Measurements from ENCODE around the gene ADCY5. TPM values are rescaled to one million over a fixed set of nuclear protein-coding genes. Genes with fewer than 3 reads are reported as not detected.
"Not testable (repeated sequence)": the region's sequence is repeated elsewhere in the genome, so short reads cannot be mapped to it uniquely, and the experiment has no call there.

ADCY5 gene
- total RNA-seq, 2 experiments from 2014 or later, result 0.10 TPM; not detected in 1

DNA sequence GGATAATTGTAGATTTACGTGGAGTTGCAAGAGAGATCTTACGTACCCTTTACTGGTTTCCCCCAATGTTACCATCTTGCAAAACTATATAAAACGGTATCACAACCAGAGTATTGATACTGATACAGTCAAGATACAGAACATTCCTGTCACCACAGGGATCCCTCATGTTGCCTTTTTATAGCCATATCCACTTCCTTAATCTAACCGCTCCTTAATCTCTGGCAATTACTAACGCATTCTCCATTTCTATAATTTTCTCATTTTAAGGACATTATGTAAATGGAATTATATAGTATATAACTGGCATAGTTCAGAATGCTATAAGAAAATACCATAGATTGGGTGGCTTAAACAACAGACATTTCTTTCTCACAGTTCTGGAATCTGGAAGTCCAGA is 186.0 kb downstream of the ADCY5 start:
- Mint-ChIP-seq H3K36me3 (ENCODE audit: low read depth) (peaks cover 25% of the 10 kb centered on the region), H3K27me3 (ENCODE audit: low read depth) (no peaks in the 10 kb centered on the region), H3K4me1 (ENCODE audit: low read depth) (no peaks in the 10 kb centered on the region), H3K27ac (no peak overlapping the region), H3K9me3 (no peaks in the 10 kb centered on the region), H3K4me3 (no peak overlapping the region)
- no peak for DNase-seq
- CTCF ChIA-PET, result interaction anchor here (0.7 kb wide), 2 partner anchors 70 to 283 kb away, joined by 3 read pairs; no protein-coding TSS in a partner anchor
- intact Hi-C loops (cut with micrococcal nuclease), result no loop called here

DNA sequence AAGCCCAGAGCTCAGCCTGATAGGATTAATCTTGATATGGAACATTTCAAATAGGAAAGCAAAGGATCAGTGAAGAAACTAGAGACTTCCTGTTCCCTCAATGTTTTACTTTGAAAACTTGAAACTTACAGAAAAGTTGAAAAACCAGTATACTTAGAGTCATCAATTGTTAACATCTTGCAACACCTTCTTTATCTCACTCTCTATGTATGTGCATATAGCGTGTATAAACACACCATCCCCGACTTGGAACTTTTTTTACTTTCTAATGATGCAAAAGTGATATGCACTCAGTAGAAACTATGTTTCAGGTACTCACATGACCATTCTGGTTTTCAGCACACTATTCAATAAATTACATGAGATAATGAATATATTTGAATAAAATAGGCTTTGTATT is 186.7 kb downstream of the ADCY5 start:
- no peak overlapping the region for H3K4me3 Mint-ChIP-seq
- no peaks in the 10 kb centered on the region for H3K4me1 Mint-ChIP-seq (ENCODE audit: low read depth)
- H3K36me3 Mint-ChIP-seq (ENCODE audit: low read depth), result peaks cover 25% of the 10 kb centered on the region
- intact Hi-C loops (cut with micrococcal nuclease), result no loop called here
- no peaks in the 10 kb centered on the region for H3K27me3 Mint-ChIP-seq (ENCODE audit: low read depth)
- DNase-seq, result no peak
- no peak overlapping the region for H3K27ac Mint-ChIP-seq
- H3K9me3 Mint-ChIP-seq, result no peaks in the 10 kb centered on the region
- CTCF ChIA-PET, result no interaction called here

DNA sequence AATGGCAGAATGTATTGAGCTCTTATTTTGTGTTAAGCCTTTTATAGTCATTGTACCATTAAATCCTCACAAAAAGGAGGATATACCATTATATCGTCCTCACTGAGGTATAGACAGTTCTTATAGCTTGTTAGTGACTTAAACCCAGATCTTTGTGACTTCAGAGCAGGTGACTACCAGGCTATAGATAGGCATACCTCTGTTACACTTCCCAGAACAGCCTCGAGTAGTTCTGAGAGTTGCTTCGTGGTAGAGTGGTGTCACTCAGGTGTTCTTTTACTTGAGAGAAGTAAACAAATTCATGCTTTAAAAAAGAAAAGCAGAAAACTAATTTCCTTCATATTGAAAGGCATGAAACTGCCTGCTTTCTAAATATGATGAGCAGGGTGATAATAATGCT is 187.2 kb downstream of the ADCY5 start:
- Mint-ChIP-seq H3K27ac (no peak overlapping the region), H3K27me3 (ENCODE audit: low read depth) (no peaks in the 10 kb centered on the region), H3K9me3 (no peaks in the 10 kb centered on the region), H3K36me3 (ENCODE audit: low read depth) (peaks cover 25% of the 10 kb centered on the region), H3K4me3 (no peak overlapping the region), H3K4me1 (ENCODE audit: low read depth) (no peaks in the 10 kb centered on the region)
- DNase-seq, result no peak
- CTCF ChIA-PET, result no interaction called here
- intact Hi-C loops (cut with micrococcal nuclease), result no loop called here

DNA sequence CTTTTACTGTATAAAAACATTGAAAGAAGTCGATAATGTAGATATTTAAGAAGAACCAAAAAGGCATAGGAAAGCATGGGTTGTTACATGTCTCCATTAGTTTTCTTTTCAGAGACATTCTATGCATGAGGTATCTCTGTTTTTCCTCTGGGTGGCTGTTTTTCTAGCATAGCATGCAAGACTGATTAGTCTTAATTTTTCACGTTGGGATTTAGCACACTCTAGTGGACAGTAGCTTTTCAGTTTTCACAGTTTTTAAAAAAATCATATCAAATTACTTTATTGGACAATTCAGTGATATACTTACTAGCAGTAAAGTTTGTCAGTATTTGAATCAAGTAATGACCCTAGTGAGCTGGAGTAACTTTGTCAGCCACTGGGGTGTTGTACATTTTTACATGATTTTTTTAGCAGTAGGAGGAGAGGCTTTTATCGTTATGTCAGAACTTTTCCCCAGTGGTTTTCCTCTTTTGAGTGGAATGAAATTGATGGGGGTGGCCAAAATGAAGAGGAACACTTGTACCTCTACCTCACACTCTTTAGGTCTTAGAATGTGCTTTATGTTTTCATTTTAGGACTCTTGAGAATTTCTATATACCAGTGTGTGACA is 190.0 kb downstream of the ADCY5 start:
- Mint-ChIP-seq H3K36me3 (ENCODE audit: low read depth) (peaks cover 8% of the 10 kb centered on the region), H3K9me3 (no peaks in the 10 kb centered on the region), H3K27ac (no peak overlapping the region), H3K27me3 (ENCODE audit: low read depth) (no peaks in the 10 kb centered on the region), H3K4me3 (no peak overlapping the region), H3K4me1 (ENCODE audit: low read depth) (no peaks in the 10 kb centered on the region)
- CTCF ChIA-PET, result interaction anchor here (0.8 kb wide), 1 partner anchor 13 kb away, joined by 3 read pairs; no protein-coding TSS in a partner anchor
- no peak for DNase-seq
- intact Hi-C loops (cut with micrococcal nuclease), result loop anchor here (2.0 to 10.0 kb wide), 2 partner anchors 230 to 504 kb away; no protein-coding TSS in a partner anchor

DNA sequence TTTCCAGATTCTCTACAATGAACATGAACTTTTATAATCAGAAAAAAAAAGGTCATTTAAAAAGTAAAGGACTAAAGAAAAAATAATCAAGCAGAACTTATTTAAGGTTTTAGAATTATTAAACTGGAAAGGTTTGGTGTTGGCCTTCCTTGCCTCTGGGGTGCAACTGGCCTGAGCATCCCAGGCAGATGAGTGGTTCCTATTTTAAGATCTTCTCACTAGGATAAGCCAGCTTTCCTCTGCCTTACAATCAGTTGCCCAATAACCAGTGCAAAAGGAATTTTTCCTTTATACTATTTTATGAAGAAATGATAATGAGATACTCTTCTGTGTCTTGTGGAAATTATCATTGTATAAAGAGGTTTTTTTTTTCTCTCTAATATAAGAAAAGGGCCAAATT is 190.5 kb downstream of the ADCY5 start:
- DNase-seq, result no peak
- intact Hi-C loops (cut with micrococcal nuclease), result loop anchor here (2.0 to 10.0 kb wide), 2 partner anchors 230 to 504 kb away; no protein-coding TSS in a partner anchor
- Mint-ChIP-seq H3K27me3 (ENCODE audit: low read depth) (no peaks in the 10 kb centered on the region), H3K27ac (no peak overlapping the region), H3K4me1 (ENCODE audit: low read depth) (no peaks in the 10 kb centered on the region), H3K36me3 (ENCODE audit: low read depth) (peaks cover 8% of the 10 kb centered on the region), H3K9me3 (no peaks in the 10 kb centered on the region), H3K4me3 (no peak overlapping the region)
- CTCF ChIA-PET, result no interaction called here

DNA sequence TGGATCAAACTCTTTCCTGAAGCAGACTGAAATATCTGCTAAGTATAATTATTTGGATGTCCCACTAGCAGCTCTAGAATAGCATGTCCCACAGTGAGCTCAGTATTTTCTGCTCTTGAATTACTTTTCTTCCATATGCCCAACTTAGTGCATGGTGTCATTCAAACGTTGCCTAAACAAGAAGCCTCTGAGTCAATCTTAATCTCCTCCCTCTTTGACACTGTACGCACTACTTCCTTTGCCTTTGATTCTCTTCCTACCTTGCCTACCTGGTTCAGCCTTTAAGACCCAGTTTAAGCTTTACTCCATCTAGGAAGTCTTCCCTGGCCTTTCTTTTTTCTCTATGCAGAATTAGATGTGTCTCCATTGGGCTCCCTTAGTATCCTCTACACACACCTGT is 192.6 kb downstream of the ADCY5 start:
- Mint-ChIP-seq H3K27me3 (ENCODE audit: low read depth) (no peaks in the 10 kb centered on the region), H3K27ac (no peak overlapping the region), H3K36me3 (ENCODE audit: low read depth) (peaks cover 10% of the 10 kb centered on the region), H3K9me3 (no peaks in the 10 kb centered on the region), H3K4me3 (no peak overlapping the region), H3K4me1 (ENCODE audit: low read depth) (no peaks in the 10 kb centered on the region)
- CTCF ChIA-PET, result interaction anchor here (0.8 to 1.1 kb wide), 2 partner anchors 9 to 313 kb away, joined by 3 to 5 read pairs; no protein-coding TSS in a partner anchor
- intact Hi-C loops (cut with micrococcal nuclease), result loop anchor here (10.0 kb wide), 1 partner anchor 501 kb away; no protein-coding TSS in a partner anchor
- no peak for DNase-seq

DNA sequence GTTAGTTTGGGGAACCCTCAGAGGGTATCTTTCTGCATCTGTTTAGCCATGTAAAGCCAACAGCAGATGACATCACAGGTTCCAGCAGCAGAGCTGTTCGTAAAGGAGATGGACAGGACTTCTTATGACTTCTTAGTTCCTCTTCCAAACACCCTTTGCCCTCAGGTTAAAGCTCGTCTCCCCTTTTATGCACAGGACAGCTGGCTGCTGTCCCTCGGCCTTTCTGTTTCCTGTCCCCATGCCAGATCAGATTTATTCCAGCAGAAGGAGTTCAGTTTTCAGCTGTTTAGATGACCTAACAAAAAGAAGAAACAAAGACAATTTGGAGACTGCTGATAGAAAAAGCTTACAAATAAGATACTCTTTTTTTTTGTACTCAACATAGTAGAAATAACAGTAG is 202.0 kb downstream of the ADCY5 start:
- CTCF ChIA-PET, result interaction anchor here (0.8 to 1.0 kb wide), 2 partner anchors 9 to 219 kb away, joined by 5 to 6 read pairs; partner anchors contain the start of gene SEMA5B
- intact Hi-C loops (cut with micrococcal nuclease), result no loop called here
- H3K4me1 Mint-ChIP-seq (ENCODE audit: low read depth), result peaks cover 12% of the 10 kb centered on the region
- no peak overlapping the region for H3K4me3 Mint-ChIP-seq
- no peak overlapping the region for H3K27ac Mint-ChIP-seq
- no peaks in the 10 kb centered on the region for H3K27me3 Mint-ChIP-seq (ENCODE audit: low read depth)
- H3K9me3 Mint-ChIP-seq, result no peaks in the 10 kb centered on the region
- no peak for DNase-seq
- peaks cover 39% of the 10 kb centered on the region for H3K36me3 Mint-ChIP-seq (ENCODE audit: low read depth)

DNA sequence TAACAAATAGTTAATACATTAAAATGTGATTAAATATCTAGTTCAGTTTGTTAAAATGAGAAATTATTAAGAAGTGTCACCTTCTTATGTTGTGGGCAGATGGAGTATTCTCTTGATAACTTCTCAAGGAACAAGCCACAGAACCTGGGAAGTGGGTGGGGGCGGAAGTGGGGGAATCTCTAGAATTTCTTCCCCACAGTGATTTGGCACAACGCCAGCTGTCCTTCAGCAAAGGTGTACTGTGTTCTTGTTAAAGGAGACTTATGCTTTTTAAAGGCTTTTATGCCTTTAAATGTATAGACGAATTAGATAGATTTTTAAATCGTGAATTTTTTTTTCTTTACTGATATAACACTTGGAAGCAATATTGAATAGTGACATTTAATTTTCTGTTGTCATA is 204.8 kb downstream of the ADCY5 start:
- no peak overlapping the region for H3K27ac Mint-ChIP-seq
- peaks cover 43% of the 10 kb centered on the region for H3K36me3 Mint-ChIP-seq (ENCODE audit: low read depth)
- H3K4me3 Mint-ChIP-seq, result no peak overlapping the region
- peaks cover 16% of the 10 kb centered on the region for H3K4me1 Mint-ChIP-seq (ENCODE audit: low read depth)
- no peaks in the 10 kb centered on the region for H3K27me3 Mint-ChIP-seq (ENCODE audit: low read depth)
- H3K9me3 Mint-ChIP-seq, result no peaks in the 10 kb centered on the region
- CTCF ChIA-PET, result interaction anchor here (1.0 kb wide), 1 partner anchor 245 kb away, joined by 3 read pairs; no protein-coding TSS in a partner anchor
- DNase-seq, result peak; percentile 6
- intact Hi-C loops (cut with micrococcal nuclease), result no loop called here

DNA sequence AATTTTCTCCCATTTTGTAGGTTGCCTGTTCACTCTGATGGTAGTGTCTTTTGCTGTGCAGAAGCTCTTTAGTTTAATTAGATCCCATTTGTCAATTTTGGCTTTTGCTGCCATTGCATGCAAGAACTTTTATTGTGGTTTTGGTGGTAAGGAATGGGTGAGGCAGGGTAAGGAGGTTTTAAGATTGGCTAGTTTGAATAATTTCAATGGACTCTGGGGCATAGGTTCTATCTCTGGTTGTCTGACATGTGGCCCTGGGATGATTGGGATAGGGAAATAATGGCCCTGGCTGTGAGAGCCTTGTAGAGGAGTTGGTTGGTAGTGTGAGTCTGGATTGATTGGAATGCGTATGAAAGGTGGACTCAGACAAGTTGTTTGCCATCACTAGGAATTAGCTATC is 209.1 kb downstream of the ADCY5 start:
- H3K9me3 Mint-ChIP-seq, result no peaks in the 10 kb centered on the region
- intact Hi-C loops (cut with micrococcal nuclease), result no loop called here
- H3K27ac Mint-ChIP-seq, result no peak overlapping the region
- H3K4me3 Mint-ChIP-seq, result no peak overlapping the region
- CTCF ChIA-PET, result interaction anchor here (0.6 kb wide), 1 partner anchor 122 kb away, joined by 3 read pairs; no protein-coding TSS in a partner anchor
- DNase-seq, result no peak
- H3K27me3 Mint-ChIP-seq (ENCODE audit: low read depth), result no peaks in the 10 kb centered on the region
- peaks cover 20% of the 10 kb centered on the region for H3K4me1 Mint-ChIP-seq (ENCODE audit: low read depth)
- H3K36me3 Mint-ChIP-seq (ENCODE audit: low read depth), result peaks cover 29% of the 10 kb centered on the region

DNA sequence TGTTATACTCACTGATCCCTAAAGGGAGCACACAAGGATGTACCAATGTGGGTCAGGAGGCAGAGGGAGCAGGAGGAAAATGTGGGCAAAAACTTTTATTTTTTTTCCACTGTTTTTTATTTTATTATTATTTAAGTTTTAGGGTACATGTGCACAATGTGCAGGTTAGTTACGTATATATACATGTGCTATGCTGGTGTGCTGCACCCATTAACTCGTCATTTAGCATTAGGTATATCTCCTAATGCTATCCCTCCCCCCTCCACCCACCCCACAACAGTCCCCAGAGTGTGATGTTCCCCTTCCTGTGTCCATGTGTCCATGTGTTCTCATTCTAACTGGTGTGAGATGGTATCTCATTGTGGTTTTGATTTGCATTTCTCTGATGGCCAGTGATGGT is 209.7 kb downstream of the ADCY5 start:
- H3K4me1 Mint-ChIP-seq (ENCODE audit: low read depth), result peaks cover 20% of the 10 kb centered on the region
- H3K4me3 Mint-ChIP-seq; DNase-seq; H3K9me3 Mint-ChIP-seq; intact Hi-C loops (cut with micrococcal nuclease); H3K27ac Mint-ChIP-seq; H3K27me3 Mint-ChIP-seq (ENCODE audit: low read depth): not testable (repeated sequence)
- peaks cover 31% of the 10 kb centered on the region for H3K36me3 Mint-ChIP-seq (ENCODE audit: low read depth)
- CTCF ChIA-PET, result interaction anchor here (0.6 kb wide), 1 partner anchor 121 kb away, joined by 3 read pairs; no protein-coding TSS in a partner anchor

DNA sequence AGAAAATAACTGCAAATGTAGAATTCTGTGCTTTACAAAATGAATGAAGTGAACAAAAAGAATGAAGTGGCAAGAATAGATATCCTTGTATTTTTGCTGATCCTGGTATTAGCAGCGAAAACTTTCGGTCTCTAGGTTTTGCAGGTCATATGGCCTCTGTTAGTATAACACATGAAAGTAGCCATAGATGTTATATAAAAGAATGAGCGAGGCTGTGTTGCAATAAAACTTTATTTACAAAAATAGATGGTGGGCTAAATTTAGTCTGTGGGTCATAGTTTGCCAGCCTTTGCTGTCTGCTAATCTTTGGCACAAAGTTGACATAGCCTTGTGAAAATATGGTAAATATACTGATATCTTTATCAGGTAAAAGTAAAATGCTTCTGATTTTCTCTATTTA is 212.0 kb downstream of the ADCY5 start:
- CTCF ChIA-PET, result no interaction called here
- intact Hi-C loops (cut with micrococcal nuclease), result no loop called here
- H3K9me3 Mint-ChIP-seq, result no peaks in the 10 kb centered on the region
- peaks cover 35% of the 10 kb centered on the region for H3K36me3 Mint-ChIP-seq (ENCODE audit: low read depth)
- DNase-seq, result no peak
- peaks cover 8% of the 10 kb centered on the region for H3K4me1 Mint-ChIP-seq (ENCODE audit: low read depth)
- no peaks in the 10 kb centered on the region for H3K27me3 Mint-ChIP-seq (ENCODE audit: low read depth)
- no peak overlapping the region for H3K27ac Mint-ChIP-seq
- H3K4me3 Mint-ChIP-seq, result no peak overlapping the region

Measured in activated naive CD4-positive, alpha-beta T cell treated with anti-CD3 and anti-CD28 coated beads for 36 hours (primary cell).